HepG2 (cell line): ENCODE results near the gene HEXA. TPM values are rescaled to one million over a fixed set of nuclear protein-coding genes. Genes with fewer than 3 reads are reported as not detected.

Source experiments
- ATAC-seq: fragments of 200-7000 bp; cut with Tn5 transposase; 3 replicates; pipeline ENCODE4 v1.9.1; 2020; ENCODE audit warnings: mild to moderate bottlenecking, moderate library complexity
- Bru-seq: library from RNA; stranded (reverse); fragments of 400-500 nt; gene quantifications from one replicate; lab custom pipeline; 2021; lab: Mats Ljungman, UMichigan
- BruChase-seq, 2 experiments: library from RNA; stranded (reverse); fragments of 400-500 nt; gene quantifications; one replicate each; lab custom pipeline; 2021; lab: Mats Ljungman, UMichigan
- BruUV-seq: library from RNA; stranded (reverse); fragments of 400-500 nt; replicated peaks from 2 replicates; lab custom pipeline; 2021; lab: Mats Ljungman, UMichigan
- CTCF ChIA-PET: fragments of 300-600 bp; formaldehyde crosslinking; extraction: SDS; loops from one replicate; lab custom pipeline; 2021; ENCODE audit warnings: low total read pairs, inconsistent platforms, low intra/inter-chr PET ratio; lab: Yijun Ruan, JAX
- POLR2A ChIA-PET: fragments of 350-600 bp; sonication (Branson Sonifier 250); formaldehyde crosslinking; loops from one replicate; lab custom pipeline; 2020; ENCODE audit warnings: antibody characterized with exemption, inconsistent platforms; lab: Yijun Ruan, JAX
- DNase-seq: peaks from one replicate; pipeline ENCODE4 v3.0.0-alpha.2; 2015; ENCODE audit warnings: low spot score
- FAIRE-seq: peaks from 3 replicates; lab custom pipeline; 2011; peaks lifted over from hg19 to GRCh38; lab: Jason Lieb, UNC
- H2AFZ ChIP-seq: one replicate; pipeline ENCODE4 v1.6.1; 2011; ENCODE audit warnings: low read length, inconsistent platforms
- H3K27ac ChIP-seq: fragments of 300-600 bp; 3 replicates; pipeline ENCODE4 v1.8.0; 2011; ENCODE audit warnings: mixed run types, mild to moderate bottlenecking, mixed read lengths, low read length, inconsistent platforms; ENCODE audit not compliant: insufficient read depth; ENCODE audit errors: extremely low read length
- H3K27me3 ChIP-seq, 2 experiments: fragments of 200-600 bp in 1 of 2; 2 replicates in 1 of 2; 3 replicates in 1 of 2; pipeline versions ENCODE4 v1.6.0 to v1.8.0; 2011; ENCODE audit warnings: low read length in 2 of 2, mild to moderate bottlenecking in 2 of 2, moderate library complexity in 2 of 2, inconsistent platforms in 1 of 2; ENCODE audit not compliant: insufficient read depth in 2 of 2, control insufficient read depth in 1 of 2
- H3K36me3 ChIP-seq, 2 experiments: fragments of 200-600 bp in 1 of 2; replicated peaks in 1 of 2; 2 replicates in 1 of 2; 3 replicates in 1 of 2; pipeline versions ENCODE4 v1.5.1 to v1.8.0; 2011; ENCODE audit warnings: low read length in 2 of 2, inconsistent platforms in 1 of 2; ENCODE audit not compliant: insufficient read depth in 2 of 2, control insufficient read depth in 1 of 2
- H3K4me1 ChIP-seq: 2 replicates; pipeline ENCODE4 v1.5.1; 2012; ENCODE audit warnings: low read length, inconsistent platforms; ENCODE audit not compliant: insufficient read depth
- H3K4me2 ChIP-seq: 2 replicates; pipeline ENCODE4 v1.6.0; 2011; ENCODE audit warnings: low read depth, low read length, inconsistent platforms
- H3K4me3 ChIP-seq, 3 experiments: fragments of 200-600 bp in 1 of 3; sonication (generic), shearing (Covaris generic) in 1 of 3; replicated peaks in 1 of 3; 2 replicates each; pipeline ENCODE4 v1.5.1; 2011 to 2016; ENCODE audit warnings: low read length in 3 of 3, inconsistent platforms in 2 of 3, low read depth in 2 of 3, mild to moderate bottlenecking in 2 of 3, control low read depth in 1 of 3, mixed read lengths in 1 of 3; ENCODE audit not compliant: insufficient read depth in 1 of 3
- H3K79me2 ChIP-seq: one replicate; pipeline ENCODE4 v1.6.1; 2011; ENCODE audit warnings: low read length, inconsistent platforms; ENCODE audit not compliant: insufficient read depth
- H3K9ac ChIP-seq: 2 replicates; pipeline ENCODE4 v1.6.0; 2011; ENCODE audit warnings: mild to moderate bottlenecking, low read depth, low read length, inconsistent platforms; ENCODE audit not compliant: insufficient read depth
- H3K9me3 ChIP-seq: 2 replicates; pipeline ENCODE4 v1.5.1; 2012; ENCODE audit warnings: mild to moderate bottlenecking, low read length
- H4K20me1 ChIP-seq: 2 replicates; pipeline ENCODE4 v1.6.0; 2011; ENCODE audit warnings: inconsistent platforms, mild to moderate bottlenecking, low read length, moderate library complexity; ENCODE audit not compliant: insufficient read depth
- CREB3 ChIP-seq: sonication (generic); formaldehyde crosslinking; IDR thresholded peaks from 2 replicates; pipeline ENCODE4 v1.5.0; 2020; ENCODE audit warnings: missing genetic modification reagents
- ETS1 ChIP-seq: sonication (generic); formaldehyde crosslinking; IDR thresholded peaks from 2 replicates; pipeline ENCODE4 v1.4.0; 2020; ENCODE audit warnings: missing genetic modification reagents
- HES4 ChIP-seq: sonication (generic); formaldehyde crosslinking; IDR thresholded peaks from 2 replicates; pipeline ENCODE4 v1.9.0; 2021; ENCODE audit warnings: mild to moderate bottlenecking, missing genetic modification reagents, borderline replicate concordance
- KLF13 ChIP-seq: sonication (generic); formaldehyde crosslinking; IDR thresholded peaks from 2 replicates; pipeline ENCODE4 v1.4.0; 2020; ENCODE audit warnings: mild to moderate bottlenecking, missing genetic modification reagents
- MYNN ChIP-seq: sonication (generic); formaldehyde crosslinking; IDR thresholded peaks from 2 replicates; pipeline ENCODE4 v1.4.0; 2020; ENCODE audit warnings: mild to moderate bottlenecking, low read depth, missing genetic modification reagents
- TFDP1 ChIP-seq: IDR thresholded peaks from 2 replicates; pipeline ENCODE4 v1.6.1; 2016; ENCODE audit warnings: missing compliant biosample characterization, missing genetic modification reagents, borderline replicate concordance
- ZNF124 ChIP-seq: sonication (generic); formaldehyde crosslinking; IDR thresholded peaks from 2 replicates; pipeline ENCODE4 v1.4.0; 2020; ENCODE audit warnings: missing genetic modification reagents
- ZNF138 ChIP-seq: sonication (generic); formaldehyde crosslinking; IDR thresholded peaks from 2 replicates; pipeline ENCODE4 v1.5.0; 2020; ENCODE audit warnings: mild to moderate bottlenecking, low read depth, missing genetic modification reagents
- ZNF431 ChIP-seq: sonication (generic); formaldehyde crosslinking; IDR thresholded peaks from 2 replicates; pipeline ENCODE4 v1.9.0; 2022; ENCODE audit warnings: missing genetic modification reagents, low read depth, mild to moderate bottlenecking, borderline replicate concordance
- ZNF558 ChIP-seq: sonication (generic); formaldehyde crosslinking; IDR thresholded peaks from 2 replicates; pipeline ENCODE4 v1.9.0; 2022; ENCODE audit warnings: mild to moderate bottlenecking, missing genetic modification reagents, borderline replicate concordance
- ZNF615 ChIP-seq: sonication (generic); formaldehyde crosslinking; IDR thresholded peaks from 2 replicates; pipeline ENCODE4 v1.5.0; 2020; ENCODE audit warnings: mild to moderate bottlenecking, missing genetic modification reagents, borderline replicate concordance
- ZNF703 ChIP-seq: sonication (generic); formaldehyde crosslinking; IDR thresholded peaks from 2 replicates; pipeline ENCODE4 v1.5.1; 2020; ENCODE audit warnings: missing genetic modification reagents, mild to moderate bottlenecking, moderate library complexity, borderline replicate concordance
- ZNF788 ChIP-seq: sonication (generic); formaldehyde crosslinking; IDR thresholded peaks from 2 replicates; pipeline ENCODE4 v1.5.0; 2020; ENCODE audit warnings: mild to moderate bottlenecking, missing genetic modification reagents, borderline replicate concordance
- WGBS: methylation state at CpG from one replicate; pipeline ENCODE4 v1.1.6; 2017; ENCODE audit warnings: low lambda C conversion rate; 5-methylcytosine and 5-hydroxymethylcytosine counted together
- in situ Hi-C: cut with HindIII; loops from 2 replicates; pipeline ENCODE4 v1.10.0; 2017; ENCODE audit warnings: low pct_unique_long_range_greater_than_20kb; ENCODE audit not compliant: extremely low pct_ligation_motif_present
- intact Hi-C: fragments of 100-400 bp; cut with micrococcal nuclease; formaldehyde crosslinking; loops from one replicate; pipeline ENCODE4 v1.10.0; 2022; ENCODE audit not compliant: unreplicated experiment
- long read RNA-seq, 2 experiments: library from RNA in 1 of 2; library from polyadenylated mRNA in 1 of 2; stranded (forward) in 1 of 2; unstranded in 1 of 2; transcript quantifications; one replicate each; pipeline ENCODE4 v2.0.0, GENCODE V29; 2019 to 2022
- polyA minus RNA-seq, 3 experiments: library from RNA; depleted of rRNA, polyadenylated mRNA; stranded (reverse); fragments of >200 nt; gene quantifications; 2 replicates each; pipeline ENCODE4 v1.2.3, GENCODE V29; 2011; ENCODE audit warnings: low replicate concordance in 1 of 3
- polyA plus RNA-seq, 8 experiments: library from polyadenylated mRNA; depleted of rRNA in 3 of 8; stranded (reverse) in 7 of 8; unstranded in 1 of 8; fragments of >200 nt; fragmentation: Illumina TruSeq in 4 of 8; extraction: Trizol in 4 of 8; gene quantifications; 2 replicates each; pipeline versions ENCODE4 v1.2.1 to v1.2.3, GENCODE V29; 2011 to 2016; ENCODE audit warnings: low read depth in 4 of 8, missing spikeins in 1 of 8, mixed read lengths in 1 of 8; ENCODE audit not compliant: insufficient read depth in 1 of 8
- total RNA-seq, 5 experiments: library from RNA; depleted of rRNA; stranded (reverse); fragments of >200 nt; fragmentation: Illumina TruSeq; extraction: Trizol; gene quantifications; 2 replicates each; pipeline ENCODE4 v1.2.3, GENCODE V29; 2016; ENCODE audit warnings: low read depth in 1 of 5

Gene HEXA
- 47.4 and 106 TPM in 2 replicates for total RNA-seq (2016; rRNA removed; fragmentation: Illumina TruSeq; extraction: Trizol)
- total RNA-seq (2016; cell fraction: cytosol; rRNA removed; fragmentation: Illumina TruSeq; extraction: Trizol; ENCODE audit: low read depth), result 16.6 and 17.6 TPM in 2 replicates
- 47.0 and 112 TPM in 2 replicates for total RNA-seq (2016; cell fraction: insoluble cytoplasmic fraction; rRNA removed; fragmentation: Illumina TruSeq; extraction: Trizol)
- 23.0 and 27.3 TPM in 2 replicates for total RNA-seq (2016; cell fraction: membrane; rRNA removed; fragmentation: Illumina TruSeq; extraction: Trizol)
- 113 and 129 TPM in 2 replicates for total RNA-seq (2016; cell fraction: nucleus; rRNA removed; fragmentation: Illumina TruSeq; extraction: Trizol)
- 215 and 219 TPM in 2 replicates for polyA plus RNA-seq (2011; rRNA removed)
- polyA plus RNA-seq (2011; cell fraction: cytosol; rRNA removed), result 178 and 191 TPM in 2 replicates
- 241 and 262 TPM in 2 replicates for polyA plus RNA-seq (2011; cell fraction: nucleus; rRNA removed)
- polyA plus RNA-seq (2012), result 62.0 and 72.9 TPM in 2 replicates
- polyA plus RNA-seq (2016; cell fraction: cytosol; fragmentation: Illumina TruSeq; extraction: Trizol; ENCODE audit: low read depth), result 13.5 and 15.0 TPM in 2 replicates
- polyA plus RNA-seq (2016; cell fraction: insoluble cytoplasmic fraction; fragmentation: Illumina TruSeq; extraction: Trizol; ENCODE audit: low read depth), result 37.1 and 43.4 TPM in 2 replicates
- polyA plus RNA-seq (2016; cell fraction: membrane; fragmentation: Illumina TruSeq; extraction: Trizol; ENCODE audit: low read depth), result 16.7 and 18.5 TPM in 2 replicates
- polyA plus RNA-seq (2016; cell fraction: nucleus; fragmentation: Illumina TruSeq; extraction: Trizol; ENCODE audit: insufficient read depth, low read depth), result 184 and 185 TPM in 2 replicates
- polyA minus RNA-seq (2011; rRNA and poly(A)+ RNA removed; ENCODE audit: low replicate concordance), result 116 and 186 TPM in 2 replicates
- polyA minus RNA-seq (2011; cell fraction: cytosol; rRNA and poly(A)+ RNA removed), result 59.8 and 69.1 TPM in 2 replicates
- 76.7 and 89.3 TPM in 2 replicates for polyA minus RNA-seq (2011; cell fraction: nucleus; rRNA and poly(A)+ RNA removed)
- percentile 86 among the genes with signal in this experiment for Bru-seq, nascent RNA
- percentile 92 among the genes with signal in this experiment for BruChase-seq, experiment 1, labeled RNA remaining after a 6-hour chase
- BruChase-seq, experiment 2, labeled RNA remaining after a 2-hour chase, result percentile 93 among the genes with signal in this experiment
- long read RNA-seq, experiment 1, full-length matches to known transcripts, result 147 of 163 reads
- long read RNA-seq, experiment 1, partial matches to known transcripts, result 5 of 163 reads
- long read RNA-seq, experiment 1, other reads (novel, unspliced or antisense), result 11 of 163 reads
- long read RNA-seq, experiment 2, full-length matches to known transcripts, result 133 of 175 reads
- long read RNA-seq, experiment 2, partial matches to known transcripts, result 35 of 175 reads
- long read RNA-seq, experiment 2, other reads (novel, unspliced or antisense), result 7 of 175 reads

- Histone ChIP-seq H4K20me1 (no peaks in the 10 kb centered on the region), H2AFZ (peak within 1 kb of the TSS; percentile 35), H3K4me2 (peak within 1 kb of the TSS; percentile 69), H3K9me3 (no peaks in the 10 kb centered on the region), H3K9ac (peak within 1 kb of the TSS; percentile 90), H3K79me2 (peaks cover 41% of the 10 kb centered on the region), H3K36me3 (peaks cover 5 to 11% of the 10 kb centered on the region in 2 experiments), H3K4me3 (peak within 1 kb of the TSS; percentile 74 to 93 (median 93)), H3K4me1 (peaks cover 39% of the 10 kb centered on the region), H3K27me3 (no peaks in the 10 kb centered on the region), H3K27ac (peak within 1 kb of the TSS; percentile 84)
- WGBS, result under 1% methylated on average over 18 of the region's 50 CpGs
- ATAC-seq (peak; percentile 97), DNase-seq (peak; percentile 93), FAIRE-seq (peak; percentile 76)
- intact Hi-C loops (loop anchor here (1.0 kb wide), 1 partner anchor 97 kb away; no protein-coding TSS in a partner anchor), in situ Hi-C loops (no loop called here)
- ChIA-PET CTCF (no interaction called here), POLR2A (interaction anchor here (0.7 to 2.9 kb wide), 14 partner anchors 9 to 310 kb away, joined by 3 to 11 read pairs (median 4); partner anchors contain the start of genes ARIH1, BBS4, HIGD2B and TMEM202)
- TSS peak; percentile 96 for BruUV-seq
- TF ChIP-seq ZNF124 (CRISPR knock-in tag) (peak; percentile 92), ZNF558 (CRISPR knock-in tag) (peak; percentile 92), TFDP1 (CRISPR knock-in tag) (peak; percentile 80; the same call in 1 of the 2 replicates), ETS1 (CRISPR knock-in tag) (peak; percentile 80; the same call in 1 of the 2 replicates), ZNF138 (CRISPR knock-in tag) (peak; percentile 49; the same call in 1 of the 2 replicates), MYNN (CRISPR knock-in tag) (peak; percentile 80; the same call in 1 of the 2 replicates), HES4 (CRISPR knock-in tag) (peak; percentile 19; the same call in 1 of the 2 replicates), ZNF615 (peak; percentile 74; the same call in 1 of the 2 replicates), ZNF431 (peak; percentile 96), KLF13 (CRISPR knock-in tag) (0 out of 2 replicates have a peak, but pooled peaks have one; percentile 55), ZNF788 (CRISPR knock-in tag) (peak; percentile 98), CREB3 (CRISPR knock-in tag) (no peak), ZNF703 (CRISPR knock-in tag) (peak; percentile 90; the same call in 1 of the 2 replicates)
Observed at GRCh38 chr15:72375846-72376581, at the start of gene HEXA. Gene HEXA (minus strand): TSS chr15:72376014. CDS start chr15:72375972, 42 bp downstream.
